Measurements from ENCODE around the gene MAP4K2.
"Not testable (repeated sequence)": the region's sequence is repeated elsewhere in the genome, so short reads cannot be mapped to it uniquely, and the experiment has no call there.

MAP4K2 gene

GRCh38 chr11:64838600-64839334, 35.8 kb upstream of the MAP4K2 start:
- no peak for DNase-seq (ENCODE audit: low read depth)

GRCh38 chr11:64837887-64838351, 34.9 kb upstream of the MAP4K2 start:
- DNase-seq (ENCODE audit: low read depth): no peak

- DNase-seq (ENCODE audit: low read depth): no peak
Observed at GRCh38 chr11:64836448-64837072, 33.5 kb upstream of the MAP4K2 start.

- no peak for DNase-seq (ENCODE audit: low read depth)
Observed at GRCh38 chr11:64835616-64836447, 32.8 kb upstream of the MAP4K2 start.

GRCh38 chr11:64834723-64835615, 32.0 kb upstream of the MAP4K2 start:
- no peak for DNase-seq (ENCODE audit: low read depth)

GRCh38 chr11:64834031-64834722, 31.2 kb upstream of the MAP4K2 start:
- no peak for DNase-seq (ENCODE audit: low read depth)

GRCh38 chr11:64833509-64833908, 30.5 kb upstream of the MAP4K2 start:
- no peak for DNase-seq (ENCODE audit: low read depth)

- DNase-seq (ENCODE audit: low read depth): no peak
Observed at GRCh38 chr11:64833198-64833502, 30.1 kb upstream of the MAP4K2 start.

- DNase-seq (ENCODE audit: low read depth): no peak
Observed at GRCh38 chr11:64832467-64833197, 29.6 kb upstream of the MAP4K2 start.

GRCh38 chr11:64831411-64831891, 28.4 kb upstream of the MAP4K2 start:
- DNase-seq (ENCODE audit: low read depth): no peak

- no peak for DNase-seq (ENCODE audit: low read depth)
Observed at GRCh38 chr11:64829536-64830251, 26.7 kb upstream of the MAP4K2 start.

- no peak for DNase-seq (ENCODE audit: low read depth)
Observed at GRCh38 chr11:64827451-64827839, 24.4 kb upstream of the MAP4K2 start.

- no peak for DNase-seq (ENCODE audit: low read depth)
Observed at GRCh38 chr11:64826578-64827450, 23.8 kb upstream of the MAP4K2 start.

GRCh38 chr11:64826062-64826461, 23.0 kb upstream of the MAP4K2 start:
- DNase-seq (ENCODE audit: low read depth): no peak

GRCh38 chr11:64823568-64824119, 20.6 kb upstream of the MAP4K2 start:
- DNase-seq (ENCODE audit: low read depth): no peak

- no peak for DNase-seq (ENCODE audit: low read depth)
Observed at GRCh38 chr11:64817476-64817875, 14.5 kb upstream of the MAP4K2 start.

GRCh38 chr11:64815433-64815832, 12.4 kb upstream of the MAP4K2 start:
- not testable (repeated sequence) for DNase-seq (ENCODE audit: low read depth)

GRCh38 chr11:64814712-64815187, 11.7 kb upstream of the MAP4K2 start:
- DNase-seq (ENCODE audit: low read depth): no peak

All from activated T-cell treated with anti-CD3 and anti-CD28 coated beads for 24 hours (primary cell).